ENCODE results near the gene RND2. TPM values are rescaled to one million over a fixed set of nuclear protein-coding genes. Genes with fewer than 3 reads are reported as not detected.

The RND2 gene
- total and polyA plus RNA-seq, 9 of the 15 experiments (the other 6 are each of a cell fraction or from before 2014, with no cell fraction given): 0.15 to 1.9 (median 0.98) TPM

GRCh38 chr17:43021741-43022512 is 3.1 kb upstream of the RND2 start, which contains the start of gene VAT1 (continued):
- TF ChIP-seq L3MBTL2 (IDR thresholded peaks at IDR 0.05): peak; percentile 64
- peak; percentile 43 for TF ChIP-seq BHLHE40 (IDR thresholded peaks at IDR 0.05; ENCODE audit: low read length)
- 0 out of 2 replicates have a peak, but pooled peaks have one; percentile 32 for TF ChIP-seq MTA3 (IDR thresholded peaks at IDR 0.05; ENCODE audit: borderline replicate concordance)
- peak; percentile 25 for TF ChIP-seq CHD1 (IDR thresholded peaks at IDR 0.05; ENCODE audit: low read length)
- TF ChIP-seq PCBP1 (IDR thresholded peaks at IDR 0.05; ENCODE audit: low read depth, low read length, poor library complexity, severe bottlenecking): peak; percentile 84
- TF ChIP-seq CXXC5 (CRISPR knock-in tag; IDR thresholded peaks at IDR 0.05): peak; percentile 79
- TF ChIP-seq HNRNPLL (IDR thresholded peaks at IDR 0.05; ENCODE audit: low read depth, low read length, poor library complexity, severe bottlenecking): peak; percentile 62
- TF ChIP-seq ZNF75A (CRISPR knock-in tag; IDR thresholded peaks at IDR 0.05): no peak
- TF ChIP-seq TOE1 (IDR thresholded peaks at IDR 0.05; ENCODE audit: borderline replicate concordance): peak; percentile 60; the same call in 1 of the 2 replicates
- no peak for TF ChIP-seq TOE1 (CRISPR knock-in tag; IDR thresholded peaks at IDR 0.05; ENCODE audit: borderline replicate concordance, low read depth)
- 0 out of 2 replicates have a peak, but pooled peaks have one; percentile 27 for TF ChIP-seq CAMTA2 (CRISPR knock-in tag; conservative IDR thresholded peaks at IDR 0.05)
- 0 out of 2 replicates have a peak, but pooled peaks have one; percentile 54 for TF ChIP-seq ZNF766 (CRISPR knock-in tag; conservative IDR thresholded peaks at IDR 0.05)
- peak in 1 of 2 experiments; percentile 74; a peak in 1 of 4 replicates for TF ChIP-seq TEAD1 (CRISPR knock-in tag; IDR thresholded peaks at IDR 0.05)
- 0 out of 2 replicates have a peak, but pooled peaks have one; percentile 13 for TF ChIP-seq NR2C2 (CRISPR knock-in tag; IDR thresholded peaks at IDR 0.05)
- TF ChIP-seq NR2C2 (tag; IDR thresholded peaks at IDR 0.05): no peak
- no peak for TF ChIP-seq PRPF4 (IDR thresholded peaks at IDR 0.05; ENCODE audit: insufficient read depth, low read depth, low read length, poor library complexity, severe bottlenecking)
- TF ChIP-seq ZKSCAN8 (CRISPR knock-in tag; IDR thresholded peaks at IDR 0.05): no peak
- TF ChIP-seq YY1 (IDR thresholded peaks at IDR 0.05; ENCODE audit: borderline replicate concordance in 1 of 3, control insufficient read depth in 1 of 3, extremely low read depth in 1 of 3, insufficient read depth in 3 of 3, insufficient read length in 1 of 3, insufficient replicate concordance in 2 of 3, low read depth in 1 of 3, low read length in 2 of 3): peak in 1 of 3 experiments; percentile 9
- TF ChIP-seq SIN3A (IDR thresholded peaks at IDR 0.05; ENCODE audit: borderline replicate concordance in 2 of 2, control insufficient read depth in 1 of 2, low read depth in 2 of 2, low read length in 2 of 2): peak; percentile 71 to 89; a peak in 3 of 4 replicates
- peak; percentile 18; the same call in 1 of the 2 replicates for TF ChIP-seq MYC (IDR thresholded peaks at IDR 0.05; ENCODE audit: low read depth, low read length)
- TF ChIP-seq MYC (CRISPR knock-in tag; IDR thresholded peaks at IDR 0.05; ENCODE audit: borderline replicate concordance, low read depth): no peak
- 0 out of 4 replicates have a peak, but pooled peaks of 1 of the 2 experiments have one; percentile 59 for TF ChIP-seq NONO (IDR thresholded peaks at IDR 0.05; ENCODE audit: low read depth in 2 of 2, low read length in 1 of 2)
- peak; percentile 48 for TF ChIP-seq POLR2B (IDR thresholded peaks at IDR 0.05; ENCODE audit: low read depth, partially characterized antibody)
- TF ChIP-seq SMAD4 (CRISPR knock-in tag; conservative IDR thresholded peaks at IDR 0.05): peak; percentile 62; the same call in 1 of the 2 replicates
- no peak for TF ChIP-seq DMBX1 (CRISPR knock-in tag; IDR thresholded peaks at IDR 0.05; ENCODE audit: borderline replicate concordance)
- peak; percentile 27; the same call in 1 of the 2 replicates for TF ChIP-seq GABPB1 (CRISPR knock-in tag; IDR thresholded peaks at IDR 0.05)

Data from K562 (cell line).